Mesenteric fat pad (tissue), 1 donor: ENCODE data around the gene CST2. TPM values are rescaled to one million over a fixed set of nuclear protein-coding genes. Genes with fewer than 3 reads are reported as not detected.
"Not testable (repeated sequence)": the region's sequence is repeated elsewhere in the genome, so short reads cannot be mapped to it uniquely, and the experiment has no call there.

Experiments used
- DNase-seq: peaks from one replicate; pipeline ENCODE4 v3.0.0-alpha.2; 2020; ENCODE audit warnings: low spot score
- total RNA-seq: library from RNA; stranded (reverse); fragmentation: NEBNext Ultra II Directional; extraction: Animal tissue kit (Norgen Biotek cat#: 25700); gene quantifications from one replicate; pipeline ENCODE4 v1.2.1, GENCODE V29; 2021
- donor health status: DM: yes; HTN: yes; CAD: no.

Gene CST2
- total RNA-seq, 1 donor from 2014 or later = not detected

GRCh38 chr20:23810349-23810748, 16.2 kb downstream of the CST2 start:
- not testable (repeated sequence) for DNase-seq

GRCh38 chr20:23800865-23801264, 25.7 kb downstream of the CST2 start:
- no peak for DNase-seq

GRCh38 chr20:23799216-23799847, 27.2 kb downstream of the CST2 start:
- not testable (repeated sequence) for DNase-seq

- DNase-seq = no peak
Observed at GRCh38 chr20:23795526-23795925, 31.0 kb downstream of the CST2 start.

- DNase-seq = no peak
Observed at GRCh38 chr20:23794841-23795240, 31.7 kb downstream of the CST2 start.

- no peak for DNase-seq
Observed at GRCh38 chr20:23794065-23794464, 32.5 kb downstream of the CST2 start.

GRCh38 chr20:23783447-23783846, 43.1 kb downstream of the CST2 start:
- DNase-seq = no peak

GRCh38 chr20:23782366-23782983, 44.1 kb downstream of the CST2 start:
- no peak for DNase-seq

- not testable (repeated sequence) for DNase-seq
Observed at GRCh38 chr20:23778676-23779075, 47.9 kb downstream of the CST2 start.

- not testable (repeated sequence) for DNase-seq
Observed at GRCh38 chr20:23777380-23777779, 49.1 kb downstream of the CST2 start.

- no peak for DNase-seq
Observed at GRCh38 chr20:23776067-23776771, 50.3 kb downstream of the CST2 start.

- DNase-seq = no peak
Observed at GRCh38 chr20:23774081-23774480, 52.4 kb downstream of the CST2 start.

Other genes starting within 250 kb of the CST2 start
- not detected for gene CST9, start 220.8 kb downstream of the CST2 start, total RNA-seq
- 1,237 TPM for gene CST3, start 188.8 kb downstream of the CST2 start, total RNA-seq
- not detected for gene CST4, start 137.7 kb downstream of the CST2 start, total RNA-seq
- gene CST1, start 75.8 kb downstream of the CST2 start, total RNA-seq = not detected
- not detected for gene CST5, start 53.0 kb upstream of the CST2 start, total RNA-seq
- not detected for gene GGTLC1, start 162.1 kb upstream of the CST2 start, total RNA-seq